ENCODE results near the gene TENM4.

DNA sequence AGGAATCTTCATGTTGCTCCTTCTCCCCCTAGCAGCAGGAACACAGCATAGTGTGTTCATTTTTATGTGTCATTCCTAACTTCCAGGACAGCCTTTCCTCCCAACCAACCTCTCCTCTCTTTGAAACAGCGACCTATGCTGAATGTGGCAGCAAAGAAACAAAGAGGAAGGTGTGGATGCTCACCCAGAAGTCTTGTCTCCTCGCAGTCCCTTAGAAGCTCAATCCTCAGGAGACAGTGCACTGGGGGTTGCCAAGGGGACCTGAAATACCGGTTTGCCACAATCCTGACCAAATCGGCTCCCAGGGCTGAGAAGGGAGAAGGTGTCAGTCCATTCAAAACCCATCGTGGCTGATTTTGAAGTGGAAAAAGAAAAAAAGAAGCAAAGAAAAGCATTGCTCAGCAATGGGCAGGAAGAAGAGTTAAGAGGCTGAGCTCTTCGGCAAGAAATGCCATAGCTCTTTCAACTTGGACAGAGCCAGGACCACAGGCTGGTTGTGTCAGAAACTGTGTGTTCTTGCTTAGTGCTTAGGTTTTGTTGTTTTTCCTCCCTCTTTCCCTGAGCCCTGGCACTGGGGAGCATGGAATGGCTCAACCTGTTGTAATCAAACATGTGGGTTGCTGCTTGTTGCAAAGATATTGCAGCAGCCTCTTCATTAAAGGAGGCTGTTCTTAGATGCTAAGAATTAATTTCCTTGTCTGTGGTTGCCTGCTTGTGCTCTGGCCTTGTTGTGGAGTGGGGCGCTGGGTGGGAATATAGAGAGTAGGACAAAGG lies 30.4 kb upstream of the TENM4 start:
- no peak for TF ChIP-seq EP300 (IDR thresholded peaks at IDR 0.05; ENCODE audit: borderline replicate concordance)
- no peak for TF ChIP-seq RAD21 (IDR thresholded peaks at IDR 0.05; ENCODE audit: low read depth)
- no peak for TF ChIP-seq CEBPB (IDR thresholded peaks at IDR 0.05)
- no peak for TF ChIP-seq TAF1 (IDR thresholded peaks at IDR 0.05; ENCODE audit: low read depth)

All from Ishikawa (cell line).